DND-41 (cell line): ENCODE results near the gene SMURF1.

Source experiments
- CTCF ChIP-seq: IDR thresholded peaks from 2 replicates; pipeline ENCODE4 v1.5.1; 2012; ENCODE audit warnings: borderline replicate concordance, low read length, moderate library complexity, mild to moderate bottlenecking; ENCODE audit not compliant: poor library complexity, severe bottlenecking; ENCODE audit errors: extremely low read depth
- EZH2 ChIP-seq: IDR thresholded peaks from 3 replicates; pipeline ENCODE4 v1.6.1; 2012; ENCODE audit warnings: borderline replicate concordance, low read depth, mild to moderate bottlenecking, moderate library complexity, low read length, inconsistent platforms; ENCODE audit not compliant: severe bottlenecking

GRCh38 chr7:99041526-99041925, 102.4 kb downstream of the SMURF1 start:
- TF ChIP-seq CTCF: no peak
- no peak for TF ChIP-seq EZH2
